NCI-H1694 treated with DMSO at 0.1 percent for 48 hours (cell line): ENCODE results near the gene NHERF1.

Source experiments
- DNase-seq: peaks from one replicate; lab custom pipeline; 2025; lab: John Stamatoyannopoulos, UW

The NHERF1 gene

GRCh38 chr17:74748529-74749278 lies at the start of gene NHERF1:
Gene NHERF1, plus strand, starts transcription at chr17:74748628. Its CDS starts 219 bp downstream, at chr17:74748847.
- peak; percentile 90 for DNase-seq

- DNase-seq = no peak
Measured at GRCh38 chr17:74699236-74699635, 49.2 kb upstream of the NHERF1 start.

DNA sequence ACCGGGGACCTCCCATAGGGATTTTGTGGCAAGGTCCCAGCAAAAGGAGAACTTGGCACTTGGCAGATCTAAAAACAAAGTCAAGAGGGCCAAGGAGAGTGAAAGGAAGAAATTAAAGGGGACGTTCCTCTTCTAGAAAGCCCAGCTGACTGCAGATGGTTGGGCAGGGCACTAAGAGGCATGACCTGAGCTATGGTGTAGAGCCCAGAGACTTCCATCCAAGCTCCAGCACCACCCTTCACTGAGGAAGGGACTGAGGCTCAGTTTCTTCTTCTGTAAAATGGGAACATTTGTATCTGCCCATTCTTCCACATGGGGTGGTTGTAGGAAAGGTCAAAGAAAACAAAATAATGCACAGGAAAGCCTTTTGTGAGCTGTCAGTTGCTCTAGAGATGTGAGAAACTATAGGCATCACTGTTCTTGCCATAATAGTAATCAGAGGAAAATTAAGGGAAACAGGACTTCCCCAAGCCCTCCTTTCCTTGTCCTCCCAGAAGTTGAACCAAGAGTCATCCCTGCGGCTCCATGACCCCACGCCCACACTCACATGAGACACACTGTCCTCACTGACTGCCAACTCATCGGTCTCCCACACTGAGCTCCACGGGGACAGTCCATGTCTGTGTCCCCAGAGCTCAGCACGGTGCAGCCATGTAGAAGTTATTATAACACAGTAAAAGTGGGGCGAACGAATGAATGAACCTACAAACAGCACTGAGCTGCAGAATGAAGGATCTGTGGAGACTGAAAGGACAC lies 46.1 kb upstream of the NHERF1 start:
- no peak for DNase-seq

- DNase-seq = no peak
Measured at GRCh38 chr17:74703311-74703710, 45.1 kb upstream of the NHERF1 start.

- DNase-seq = no peak
Measured at GRCh38 chr17:74704544-74704943, 43.9 kb upstream of the NHERF1 start.

- DNase-seq = no peak
Measured at GRCh38 chr17:74711058-74711824, 37.2 kb upstream of the NHERF1 start.

GRCh38 chr17:74712301-74712700 lies 36.1 kb upstream of the NHERF1 start:
- no peak for DNase-seq

GRCh38 chr17:74712756-74713155 lies 35.7 kb upstream of the NHERF1 start, which contains the start of gene CD300LF:
Gene CD300LF, minus strand, starts transcription at chr17:74712923. Its CDS starts 57 bp downstream, at chr17:74712866.
- no peak for DNase-seq

- DNase-seq = no peak
Measured at GRCh38 chr17:74713171-74713755, 35.2 kb upstream of the NHERF1 start.

- DNase-seq = no peak
Measured at GRCh38 chr17:74715144-74715543, 33.3 kb upstream of the NHERF1 start.

GRCh38 chr17:74720506-74720905 lies 27.9 kb upstream of the NHERF1 start:
- DNase-seq = no peak

- DNase-seq = no peak
Measured at GRCh38 chr17:74722782-74723181, 25.6 kb upstream of the NHERF1 start.

GRCh38 chr17:74723891-74724290 lies 24.5 kb upstream of the NHERF1 start:
- no peak for DNase-seq

DNA sequence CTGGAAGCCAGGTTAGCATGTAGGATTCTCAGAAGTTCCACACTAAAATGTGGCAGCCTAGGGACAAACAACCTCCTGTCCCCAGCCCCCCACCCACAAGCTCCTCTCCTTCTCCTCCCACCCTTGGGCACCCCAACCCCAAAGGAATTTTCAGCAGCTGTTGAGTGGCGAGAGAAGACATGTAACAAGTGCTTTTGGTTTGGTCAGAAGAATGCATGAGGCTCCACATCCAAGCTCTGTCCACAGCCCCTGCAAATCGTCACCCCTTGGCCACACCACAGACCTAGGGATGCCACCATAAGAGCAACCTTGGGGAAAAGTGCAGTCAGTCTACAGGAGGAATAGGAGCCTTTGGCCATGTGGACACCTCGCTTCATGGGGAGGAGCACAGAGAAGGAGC lies 23.3 kb upstream of the NHERF1 start:
- DNase-seq = no peak

DNA sequence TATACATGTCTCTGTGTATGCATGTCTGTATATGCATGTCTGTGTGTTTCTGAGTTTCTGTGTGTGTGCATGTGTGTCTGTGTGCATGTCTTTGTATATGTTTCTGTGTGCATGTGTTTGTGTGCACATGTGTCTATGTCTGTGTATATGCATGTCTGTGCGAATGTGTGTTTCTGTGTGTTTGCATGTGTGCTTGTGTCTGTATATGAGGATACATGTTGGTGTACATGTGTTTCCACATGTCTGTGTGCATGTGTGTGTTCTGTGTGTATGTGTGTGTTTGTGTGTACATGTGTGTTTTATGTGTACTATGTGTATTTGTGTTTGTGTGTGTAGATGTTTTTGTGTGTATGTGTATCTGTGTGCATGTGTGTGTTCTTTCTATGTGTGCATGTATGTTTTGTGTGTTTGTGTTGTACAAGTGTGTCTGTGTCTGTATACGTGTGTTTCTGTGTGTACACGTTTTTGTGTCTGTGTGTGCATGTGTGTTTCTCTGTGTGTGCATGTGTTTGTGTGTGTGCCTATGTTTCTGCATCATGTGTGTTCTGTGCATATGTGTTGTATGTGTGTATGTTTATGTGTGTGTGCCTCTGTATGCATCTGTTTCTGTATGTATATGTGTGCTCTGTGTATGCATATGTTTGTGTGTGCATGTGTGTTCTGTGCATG lies 20.3 kb upstream of the NHERF1 start:
- no peak for DNase-seq

GRCh38 chr17:74728702-74729075 lies 19.7 kb upstream of the NHERF1 start:
- no peak for DNase-seq

DNA sequence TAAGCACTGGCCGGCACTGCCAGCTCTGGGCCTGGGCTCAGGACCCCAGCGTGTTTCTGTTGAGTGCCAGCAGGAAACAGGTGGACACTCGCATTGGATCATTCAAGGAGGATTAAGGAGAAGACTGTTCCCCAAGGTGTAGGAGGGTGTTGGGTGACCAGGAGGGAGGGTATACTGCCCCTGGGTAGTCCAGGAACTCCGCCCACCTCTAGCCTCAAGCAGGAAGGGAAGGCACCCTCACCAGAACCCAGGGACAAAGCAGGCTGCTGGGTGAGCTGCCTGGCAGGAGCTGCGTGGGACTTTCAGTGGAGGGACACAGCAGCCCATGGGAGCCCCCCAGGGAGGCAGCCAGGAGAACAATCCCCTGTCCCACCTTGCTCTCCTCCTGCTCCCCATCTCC lies 19.1 kb upstream of the NHERF1 start:
- no peak for DNase-seq

- DNase-seq = no peak
Measured at GRCh38 chr17:74729866-74730265, 18.6 kb upstream of the NHERF1 start.

- DNase-seq = no peak
Measured at GRCh38 chr17:74730491-74731346, 17.7 kb upstream of the NHERF1 start.

DNA sequence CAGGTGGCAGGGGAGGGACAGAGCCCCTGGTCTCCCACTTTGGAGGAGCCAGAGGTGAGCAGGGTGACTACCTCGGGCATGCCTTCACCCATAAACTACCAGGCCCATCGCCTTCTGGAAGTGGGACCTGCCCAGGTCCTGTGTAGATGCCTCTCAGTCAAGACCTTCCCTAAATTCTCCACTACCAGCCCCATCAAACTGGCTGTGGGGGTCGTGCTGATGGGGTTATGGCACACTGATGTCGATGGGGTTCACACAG lies 17.2 kb upstream of the NHERF1 start:
- DNase-seq = no peak
